Gastrocnemius medialis (tissue), 4 donors: ENCODE results near the gene HMCN1. TPM values are rescaled to one million over a fixed set of nuclear protein-coding genes. Genes with fewer than 3 reads are reported as not detected.
"Not testable (repeated sequence)": the region's sequence is repeated elsewhere in the genome, so short reads cannot be mapped to it uniquely, and the experiment has no call there.

Source experiments
- ATAC-seq, 2 donors: fragments of 150-250 bp; one replicate each; pipeline ENCODE4 v1.9.1; 2016
- DNase-seq, 2 donors: peaks; one replicate each; pipeline ENCODE4 v3.0.0-alpha.2; 2019
- H3K27ac ChIP-seq, 4 donors: fragments of 200-600 bp; sonication (generic); 1 replicate in 1 of 4; 2 replicates in 3 of 4; pipeline ENCODE4 v1.5.1; 2016 to 2018; ENCODE audit warnings: mild to moderate bottlenecking in 2 of 4, moderate library complexity in 1 of 4
- H3K27me3 ChIP-seq, 3 donors: fragments of 200-600 bp; sonication (generic) in 2 of 3; 1 replicate in 1 of 3; 2 replicates in 2 of 3; pipeline versions ENCODE4 v1.5.1 to v1.6.0; 2016 to 2019; ENCODE audit warnings: mild to moderate bottlenecking in 1 of 3, moderate library complexity in 1 of 3
- H3K36me3 ChIP-seq, 2 donors: fragments of 200-600 bp; sonication (generic) in 1 of 2; one replicate each; pipeline ENCODE4 v1.5.1; 2017 to 2018
- H3K4me1 ChIP-seq, 2 donors: fragments of 200-600 bp; sonication (generic) in 1 of 2; one replicate each; pipeline ENCODE4 v1.5.1; 2016 to 2017; ENCODE audit warnings: mild to moderate bottlenecking in 2 of 2
- H3K4me3 ChIP-seq, 4 donors: fragments of 200-600 bp; sonication (generic) in 3 of 4; 1 replicate in 1 of 4; 2 replicates in 3 of 4; pipeline ENCODE4 v1.5.1; 2016 to 2019; ENCODE audit warnings: mild to moderate bottlenecking in 2 of 4
- H3K9me3 ChIP-seq, 3 donors: fragments of 200-600 bp; sonication (generic) in 2 of 3; 1 replicate in 1 of 3; 2 replicates in 2 of 3; pipeline ENCODE4 v1.5.1; 2016 to 2019
- POLR2A ChIP-seq, 2 donors: fragments of 450-650 bp; IDR thresholded peaks; one replicate each; pipeline ENCODE4 v1.6.1; 2017; ENCODE audit warnings: antibody characterized with exemption in 2 of 2, mild to moderate bottlenecking in 2 of 2, moderate library complexity in 2 of 2
- in situ Hi-C, 4 donors: fragments of 200-750 bp; cut with MboI; loops; one replicate each; pipeline versions ENCODE4 v1.15.0 to v1.8.0; 2017; ENCODE audit warnings: low sequenced_read_pairs in 4 of 4
- intact Hi-C: fragments of 100-400 bp; cut with DNase I; formaldehyde crosslinking; loops from one replicate; pipeline ENCODE4 v1.15.1; 2023; ENCODE audit warnings: low total_unique reads
- total RNA-seq, 4 donors: library from RNA; depleted of rRNA; stranded (reverse); fragments of >200 nt; gene quantifications; one replicate each; pipeline versions ENCODE4 v1.1.0 to v1.2.3, GENCODE V29; 2016
- TF ChIP-seq, protein P1 (sequence below), 5 experiments: fragments of 450-650 bp in 3 of 5; fragments of 200-600 bp in 2 of 5; sonication (generic) in 2 of 5; IDR thresholded peaks in 4 of 5; conservative IDR thresholded peaks in 1 of 5; 1 replicate in 4 of 5; 2 replicates in 1 of 5; pipeline ENCODE4 v1.5.1; 2016 to 2019; ENCODE audit warnings: antibody characterized with exemption in 5 of 5, mild to moderate bottlenecking in 3 of 5, moderate library complexity in 3 of 5

Gene HMCN1
- total RNA-seq, 4 donors from 2014 or later: 2.6 to 7.5 (median 5.1) TPM

DNA sequence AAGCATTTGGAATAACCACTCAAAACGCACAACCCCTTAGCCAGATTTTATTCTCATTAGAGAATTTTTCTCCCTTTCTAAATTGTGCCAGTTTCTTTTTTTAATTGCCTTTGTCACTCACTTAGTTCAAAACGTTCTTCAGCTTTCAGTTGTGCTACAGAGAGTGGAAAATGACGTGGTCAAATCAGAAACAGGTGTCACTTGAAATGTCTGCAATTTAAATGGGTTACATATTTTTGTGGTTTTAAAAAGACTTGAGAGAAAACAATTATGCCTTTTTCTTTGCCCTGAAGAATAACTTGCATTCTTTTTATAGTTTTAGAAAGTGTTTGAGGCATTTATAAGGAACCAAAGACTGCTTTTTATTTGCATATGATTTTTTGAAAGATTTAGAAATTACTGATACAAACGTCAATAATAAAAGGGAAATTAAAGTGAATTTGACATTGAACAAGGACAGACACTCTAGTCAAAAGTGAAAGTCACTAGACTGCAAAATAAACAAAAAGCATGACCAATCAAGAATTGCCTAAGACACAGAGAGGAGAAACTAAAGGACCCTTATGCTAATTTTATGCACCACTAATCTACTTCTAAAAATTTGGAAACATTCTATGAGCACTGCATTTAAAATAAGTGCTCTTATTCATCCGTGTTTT lies 449.9 kb downstream of the HMCN1 start:
- no peak overlapping the region for H3K27ac ChIP-seq
- no peak overlapping the region for H3K4me3 ChIP-seq
- TF ChIP-seq, protein P1, sequence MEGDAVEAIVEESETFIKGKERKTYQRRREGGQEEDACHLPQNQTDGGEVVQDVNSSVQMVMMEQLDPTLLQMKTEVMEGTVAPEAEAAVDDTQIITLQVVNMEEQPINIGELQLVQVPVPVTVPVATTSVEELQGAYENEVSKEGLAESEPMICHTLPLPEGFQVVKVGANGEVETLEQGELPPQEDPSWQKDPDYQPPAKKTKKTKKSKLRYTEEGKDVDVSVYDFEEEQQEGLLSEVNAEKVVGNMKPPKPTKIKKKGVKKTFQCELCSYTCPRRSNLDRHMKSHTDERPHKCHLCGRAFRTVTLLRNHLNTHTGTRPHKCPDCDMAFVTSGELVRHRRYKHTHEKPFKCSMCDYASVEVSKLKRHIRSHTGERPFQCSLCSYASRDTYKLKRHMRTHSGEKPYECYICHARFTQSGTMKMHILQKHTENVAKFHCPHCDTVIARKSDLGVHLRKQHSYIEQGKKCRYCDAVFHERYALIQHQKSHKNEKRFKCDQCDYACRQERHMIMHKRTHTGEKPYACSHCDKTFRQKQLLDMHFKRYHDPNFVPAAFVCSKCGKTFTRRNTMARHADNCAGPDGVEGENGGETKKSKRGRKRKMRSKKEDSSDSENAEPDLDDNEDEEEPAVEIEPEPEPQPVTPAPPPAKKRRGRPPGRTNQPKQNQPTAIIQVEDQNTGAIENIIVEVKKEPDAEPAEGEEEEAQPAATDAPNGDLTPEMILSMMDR (IDR thresholded peaks at IDR 0.05 in 4 of 5, conservative IDR thresholded peaks at IDR 0.05 in 1 of 5): no peak
- no peak for TF ChIP-seq POLR2A (IDR thresholded peaks at IDR 0.05)

DNA sequence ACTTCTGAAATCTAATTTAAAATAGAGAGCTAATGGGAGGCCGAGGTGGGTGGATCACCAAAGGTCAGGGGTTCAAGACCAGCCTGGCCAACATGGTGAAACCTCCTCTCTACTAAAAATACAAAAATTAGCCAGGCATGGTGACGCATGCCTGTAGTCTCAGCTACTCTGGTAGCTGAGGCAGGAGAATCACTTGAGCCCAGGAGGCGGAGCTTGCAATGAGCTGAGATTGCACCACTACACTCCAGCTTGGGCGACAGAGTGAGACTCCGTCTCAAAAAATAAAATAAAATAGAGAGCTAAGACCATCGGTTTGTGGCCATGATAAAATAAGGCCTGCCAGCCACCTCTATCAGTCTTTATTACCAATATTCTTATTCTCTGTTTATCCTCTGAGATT lies 452.1 kb downstream of the HMCN1 start:
- in situ Hi-C loops, intact Hi-C loops: not testable (repeated sequence)

More for the DNA sequence above, 449.9 kb downstream of the HMCN1 start:
- DNase-seq (no peak), ATAC-seq (no peak)
- intact Hi-C loops: no loop called here
- Histone ChIP-seq H3K9me3 (no peaks in the 10 kb centered on the region), H3K27me3 (no peaks in the 10 kb centered on the region), H3K36me3 (no peaks in the 10 kb centered on the region), H3K4me1 (no peaks in the 10 kb centered on the region)
- in situ Hi-C loops: no loop called here

DNA sequence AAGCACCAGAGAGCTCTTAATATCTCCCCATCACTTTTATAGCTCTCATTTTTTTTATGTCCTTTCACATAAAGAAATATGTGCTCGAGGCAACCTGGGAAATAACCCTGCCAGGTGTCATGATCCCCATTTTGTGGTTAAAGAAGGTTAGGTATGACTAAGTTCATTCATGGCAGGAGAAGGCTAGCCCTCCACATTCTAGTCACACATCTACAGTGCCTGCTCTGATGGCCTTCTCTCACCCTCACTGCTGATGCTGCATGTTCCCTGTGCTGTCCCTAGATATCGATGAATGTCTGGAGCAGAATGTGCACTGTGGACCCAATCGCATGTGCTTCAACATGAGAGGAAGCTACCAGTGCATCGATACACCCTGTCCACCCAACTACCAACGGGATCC lies 453.4 kb downstream of the HMCN1 start:
- Histone ChIP-seq H3K9me3 (no peaks in the 10 kb centered on the region), H3K27me3 (no peaks in the 10 kb centered on the region), H3K4me1 (no peaks in the 10 kb centered on the region), H3K36me3 (no peaks in the 10 kb centered on the region), H3K27ac (no peak overlapping the region), H3K4me3 (no peak overlapping the region)
- ATAC-seq (no peak), DNase-seq (no peak)
- in situ Hi-C loops (no loop called here), intact Hi-C loops (no loop called here)
- TF ChIP-seq, protein P1 (IDR thresholded peaks at IDR 0.05 in 4 of 5, conservative IDR thresholded peaks at IDR 0.05 in 1 of 5): no peak
- TF ChIP-seq POLR2A (IDR thresholded peaks at IDR 0.05): no peak

More for the DNA sequence above, 452.1 kb downstream of the HMCN1 start:
- not testable (repeated sequence) for H3K4me1 ChIP-seq, H3K27me3 ChIP-seq, DNase-seq, H3K27ac ChIP-seq, H3K4me3 ChIP-seq, ATAC-seq, H3K36me3 ChIP-seq, H3K9me3 ChIP-seq

DNA sequence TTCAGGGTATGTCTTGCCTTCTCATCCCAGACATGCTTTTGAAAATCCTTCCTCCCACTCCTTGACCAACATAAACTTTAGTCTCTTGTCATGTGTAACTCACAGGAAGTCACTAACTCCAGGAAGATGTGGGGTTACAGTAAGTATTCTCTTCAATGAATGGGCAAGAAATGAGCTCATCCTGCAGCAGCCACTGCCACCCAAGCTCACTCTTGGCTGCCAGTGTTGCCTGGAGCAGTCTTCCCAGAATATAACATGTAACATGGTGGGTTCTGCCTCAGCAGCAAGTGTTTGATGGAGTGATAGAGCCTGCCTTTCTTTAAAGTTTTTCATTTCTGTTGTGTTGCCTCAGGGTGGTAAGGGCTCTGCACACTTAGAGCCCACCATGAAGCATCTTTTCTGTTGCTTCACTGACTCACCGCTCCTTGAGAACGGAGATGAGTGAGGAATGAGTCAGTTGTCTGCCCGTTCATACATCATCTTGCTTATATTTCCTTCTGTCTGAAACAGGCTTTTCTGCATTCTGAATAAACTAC lies 453.9 kb downstream of the HMCN1 start:
- Histone ChIP-seq H3K4me1 (no peaks in the 10 kb centered on the region), H3K9me3 (no peaks in the 10 kb centered on the region), H3K27me3 (no peaks in the 10 kb centered on the region), H3K4me3 (no peak overlapping the region), H3K36me3 (no peaks in the 10 kb centered on the region), H3K27ac (no peak overlapping the region)
- TF ChIP-seq, protein P1 (IDR thresholded peaks at IDR 0.05 in 4 of 5, conservative IDR thresholded peaks at IDR 0.05 in 1 of 5): no peak
- no peak for TF ChIP-seq POLR2A (IDR thresholded peaks at IDR 0.05)
- no peak for DNase-seq
- in situ Hi-C loops (no loop called here), intact Hi-C loops (no loop called here)
- ATAC-seq: no peak

DNA sequence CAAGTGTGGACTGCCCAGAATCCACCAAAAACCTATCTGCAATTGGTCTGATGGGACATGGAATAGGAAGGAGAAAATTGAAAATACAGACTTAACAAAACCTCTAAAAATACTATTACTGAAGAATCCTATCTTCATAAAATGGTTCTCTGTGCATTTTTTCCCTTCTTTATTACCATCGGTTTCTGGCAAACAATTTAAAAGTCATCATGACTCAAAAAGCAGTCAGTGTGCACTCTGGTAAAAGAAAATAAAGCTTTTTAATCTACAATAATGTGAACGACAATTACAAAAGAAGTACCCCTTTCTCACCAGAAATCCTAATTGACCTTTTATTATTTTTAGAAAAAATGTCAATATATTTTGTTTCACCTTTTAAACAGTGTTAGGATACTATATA lies 454.5 kb downstream of the HMCN1 start:
- Histone ChIP-seq H3K4me3 (no peak overlapping the region), H3K27ac (no peak overlapping the region), H3K36me3 (no peaks in the 10 kb centered on the region), H3K27me3 (no peaks in the 10 kb centered on the region), H3K4me1 (no peaks in the 10 kb centered on the region), H3K9me3 (no peaks in the 10 kb centered on the region)
- in situ Hi-C loops (no loop called here), intact Hi-C loops (no loop called here)
- ATAC-seq (no peak), DNase-seq (no peak)
- no peak for TF ChIP-seq POLR2A (IDR thresholded peaks at IDR 0.05)
